Skeletal muscle tissue (tissue), 4 donors: ENCODE measurements around the gene HNRNPK. TPM values are rescaled to one million over a fixed set of nuclear protein-coding genes. Genes with fewer than 3 reads are reported as not detected.
"Not testable (repeated sequence)": the region's sequence is repeated elsewhere in the genome, so short reads cannot be mapped to it uniquely, and the experiment has no call there.

ENCODE experiments used
- H3K27ac ChIP-seq: one replicate; pipeline ENCODE4 v1.7.0; 2013; ENCODE audit warnings: mild to moderate bottlenecking, low read depth, low read length, inconsistent platforms
- H3K27me3 ChIP-seq, 3 donors: one replicate each; pipeline ENCODE4 v1.7.0; 2013; ENCODE audit warnings: low read length in 3 of 3; ENCODE audit not compliant: control insufficient read depth in 3 of 3, insufficient read depth in 3 of 3
- H3K36me3 ChIP-seq, 3 donors: one replicate each; pipeline ENCODE4 v1.7.0; 2013; ENCODE audit warnings: low read length in 3 of 3; ENCODE audit not compliant: control insufficient read depth in 3 of 3, insufficient read depth in 3 of 3
- H3K4me1 ChIP-seq, 3 donors: one replicate each; pipeline ENCODE4 v1.7.0; 2013; ENCODE audit warnings: low read length in 3 of 3, mild to moderate bottlenecking in 3 of 3; ENCODE audit not compliant: control insufficient read depth in 3 of 3, insufficient read depth in 3 of 3
- H3K4me3 ChIP-seq, 3 donors: one replicate each; pipeline ENCODE4 v1.7.0; 2013; ENCODE audit warnings: low read length in 3 of 3
- H3K9ac ChIP-seq, 3 donors: one replicate each; pipeline ENCODE4 v1.7.0; 2013; ENCODE audit warnings: low read length in 3 of 3, mild to moderate bottlenecking in 3 of 3, moderate library complexity in 2 of 3, low read depth in 1 of 3
- H3K9me3 ChIP-seq, 3 donors: one replicate each; pipeline ENCODE4 v1.7.0; 2013; ENCODE audit warnings: low read length in 3 of 3; ENCODE audit not compliant: control insufficient read depth in 3 of 3
- total RNA-seq: library from RNA; depleted of rRNA; stranded (reverse); fragments of >200 nt; gene quantifications from one replicate; pipeline ENCODE4 v1.2.3, GENCODE V29; 2014
- donor health status: Osteomylitis.

Gene HNRNPK
- total RNA-seq, 1 donor from 2014 or later, result 446 TPM

- Histone ChIP-seq H3K27ac (no peak overlapping the region), H3K27me3 (no peaks in the 10 kb centered on the region), H3K9me3 (no peaks in the 10 kb centered on the region), H3K9ac (no peak overlapping the region), H3K4me3 (no peak overlapping the region), H3K4me1 (no peaks in the 10 kb centered on the region), H3K36me3 (peaks cover 11 to 24% (median 24%) of the 10 kb centered on the region in 3 donors)
Measured at GRCh38 chr9:83965350-83966208, 14.4 kb downstream of the HNRNPK start.

DNA sequence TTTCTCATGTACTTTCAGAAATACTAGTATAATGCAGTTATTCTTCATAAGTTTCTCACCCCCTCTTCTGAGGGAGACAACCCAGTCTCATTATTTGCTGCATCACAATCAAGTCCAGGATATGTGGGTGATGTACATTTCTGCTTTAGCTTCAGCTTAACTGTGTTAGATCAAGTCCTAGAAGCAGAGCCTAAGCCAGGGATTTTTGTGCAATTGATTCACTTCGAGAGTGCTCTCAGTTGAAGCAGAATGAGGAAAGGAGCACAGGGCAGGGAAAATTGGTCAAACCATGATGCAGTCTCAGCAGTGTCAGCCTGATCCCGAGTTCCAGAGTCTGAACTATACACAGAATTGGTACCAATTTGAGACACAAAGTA lies 15.1 kb downstream of the HNRNPK start:
- Histone ChIP-seq H3K27me3 (no peaks in the 10 kb centered on the region), H3K9me3 (no peaks in the 10 kb centered on the region), H3K36me3 (peaks cover 7 to 18% (median 18%) of the 10 kb centered on the region in 3 donors), H3K4me3 (no peak overlapping the region), H3K4me1 (no peaks in the 10 kb centered on the region), H3K27ac (no peak overlapping the region), H3K9ac (no peak overlapping the region)

GRCh38 chr9:83962165-83962564 lies 17.9 kb downstream of the HNRNPK start:
- no peaks in the 10 kb centered on the region for H3K27me3 ChIP-seq
- H3K9me3 ChIP-seq, result no peaks in the 10 kb centered on the region
- peaks cover under 1 to 2% (median 2%) of the 10 kb centered on the region in 3 donors for H3K4me1 ChIP-seq
- peaks cover 0 to 7% (median 0%) of the 10 kb centered on the region in 3 donors for H3K36me3 ChIP-seq
- no peak overlapping the region for H3K9ac ChIP-seq
- no peak overlapping the region for H3K4me3 ChIP-seq
- no peak overlapping the region for H3K27ac ChIP-seq

GRCh38 chr9:83960991-83961390 lies 19.0 kb downstream of the HNRNPK start:
- Histone ChIP-seq H3K27me3 (no peaks in the 10 kb centered on the region), H3K4me3 (no peak overlapping the region), H3K9me3 (no peaks in the 10 kb centered on the region), H3K9ac (no peak overlapping the region), H3K4me1 (peaks cover 3 to 13% (median 7%) of the 10 kb centered on the region in 3 donors), H3K36me3 (no peaks in the 10 kb centered on the region), H3K27ac (no peak overlapping the region)

DNA sequence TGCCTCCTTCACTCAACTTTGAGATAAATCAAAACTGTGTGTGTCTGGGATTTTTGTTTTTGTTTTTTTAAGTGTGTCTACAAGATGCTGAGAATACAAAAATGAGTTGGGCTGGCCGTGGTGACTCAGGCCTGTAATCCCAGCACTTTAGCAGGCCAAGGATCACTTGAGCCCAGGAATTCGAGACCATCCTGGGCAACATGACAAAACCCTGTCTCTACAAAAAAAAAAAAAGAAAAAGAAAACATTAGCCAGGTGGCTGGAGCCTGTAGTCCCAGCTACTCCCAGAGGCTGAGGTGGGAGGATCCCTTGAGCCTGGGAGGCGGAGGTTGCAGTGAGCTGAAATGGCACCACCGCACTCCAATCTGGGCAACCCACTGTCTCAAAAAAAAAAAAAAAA lies 21.0 kb downstream of the HNRNPK start:
- H3K36me3 ChIP-seq, result no peaks in the 10 kb centered on the region
- H3K4me3 ChIP-seq, result no peak overlapping the region
- peaks cover 3 to 19% (median 15%) of the 10 kb centered on the region in 3 donors for H3K4me1 ChIP-seq
- H3K9ac ChIP-seq, result no peak overlapping the region
- H3K9me3 ChIP-seq, result no peaks in the 10 kb centered on the region
- H3K27ac ChIP-seq, result no peak overlapping the region
- no peaks in the 10 kb centered on the region for H3K27me3 ChIP-seq

DNA sequence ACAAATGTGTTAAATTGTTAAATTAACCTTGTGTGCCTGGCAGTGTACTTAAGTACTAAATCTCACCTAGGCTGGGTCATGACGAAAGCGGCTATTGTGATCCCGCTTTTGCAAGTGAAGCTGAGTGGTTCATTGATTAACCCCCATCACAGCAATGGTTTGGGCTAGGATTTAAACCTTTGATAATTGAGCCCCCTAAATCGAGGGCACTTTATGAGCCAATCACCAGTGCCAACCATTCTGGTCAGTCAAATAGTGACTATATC lies 22.8 kb downstream of the HNRNPK start:
- H3K27ac ChIP-seq, result peak overlapping the region; percentile 83
- H3K36me3 ChIP-seq, result peaks cover 0 to under 1% (median 0%) of the 10 kb centered on the region in 3 donors
- no peaks in the 10 kb centered on the region for H3K27me3 ChIP-seq
- H3K9ac ChIP-seq, result peak overlapping the region; percentile 92 to 96 (median 93)
- peak overlapping the region; percentile 90 to 95 (median 93) for H3K4me3 ChIP-seq
- no peaks in the 10 kb centered on the region for H3K9me3 ChIP-seq
- peaks cover 3 to 19% (median 15%) of the 10 kb centered on the region in 3 donors for H3K4me1 ChIP-seq

DNA sequence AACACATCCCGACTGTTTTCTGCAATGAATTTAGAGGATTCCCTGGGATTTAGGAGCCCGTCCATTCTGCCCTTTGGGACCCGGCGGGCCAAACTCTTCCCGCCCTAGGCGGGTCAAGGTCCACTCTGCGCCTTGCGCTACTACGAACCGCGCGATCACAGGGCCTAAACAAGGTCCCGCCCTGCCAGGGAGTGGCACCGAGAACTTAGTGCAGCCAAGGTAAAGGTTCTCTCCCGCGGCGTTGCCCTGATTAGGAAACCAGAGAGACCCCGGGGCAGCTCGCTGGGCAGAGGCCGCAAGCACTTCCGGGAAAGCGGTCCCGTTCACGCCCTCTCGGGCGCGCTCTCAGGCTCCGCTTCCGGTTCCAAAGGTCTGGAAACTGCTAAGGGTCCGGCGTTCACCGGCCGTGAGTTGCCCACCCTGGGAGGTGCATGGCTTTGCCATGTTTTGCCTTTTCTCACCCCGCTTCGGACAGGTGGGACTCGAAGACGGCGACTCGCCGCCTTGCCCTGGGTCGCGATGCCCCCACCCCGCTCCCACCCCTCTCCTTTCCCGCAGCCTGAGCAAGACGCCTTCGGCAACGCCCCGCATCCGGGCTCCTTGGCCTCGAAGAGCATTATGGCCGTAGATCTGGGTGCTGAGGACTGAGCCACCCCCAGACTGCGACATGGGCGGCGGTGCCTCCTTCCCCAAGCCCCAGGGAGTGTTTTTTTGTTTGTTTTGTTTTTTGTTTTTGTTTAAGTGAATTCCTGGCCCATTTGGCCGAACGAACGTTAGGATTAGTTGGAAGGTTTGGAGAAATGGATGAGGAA lies 23.4 kb downstream of the HNRNPK start:
- no peaks in the 10 kb centered on the region for H3K9me3 ChIP-seq
- H3K27ac ChIP-seq, result peak overlapping the region; percentile 83
- peaks cover 3 to 19% (median 15%) of the 10 kb centered on the region in 3 donors for H3K4me1 ChIP-seq
- no peaks in the 10 kb centered on the region for H3K27me3 ChIP-seq
- peak overlapping the region; percentile 92 to 96 (median 93) for H3K9ac ChIP-seq
- peaks cover 0 to 4% (median 4%) of the 10 kb centered on the region in 3 donors for H3K36me3 ChIP-seq
- peak overlapping the region; percentile 90 to 95 (median 93) for H3K4me3 ChIP-seq

GRCh38 chr9:83956086-83956435 lies 24.0 kb downstream of the HNRNPK start:
- H3K27ac ChIP-seq, result peak overlapping the region; percentile 83
- peak overlapping the region; percentile 92 to 96 (median 93) for H3K9ac ChIP-seq
- H3K27me3 ChIP-seq, result no peaks in the 10 kb centered on the region
- H3K4me1 ChIP-seq, result peaks cover 3 to 19% (median 15%) of the 10 kb centered on the region in 3 donors
- H3K4me3 ChIP-seq, result peak overlapping the region; percentile 90 to 95 (median 93)
- H3K9me3 ChIP-seq, result no peaks in the 10 kb centered on the region
- H3K36me3 ChIP-seq, result peaks cover 0 to 4% (median 4%) of the 10 kb centered on the region in 3 donors

DNA sequence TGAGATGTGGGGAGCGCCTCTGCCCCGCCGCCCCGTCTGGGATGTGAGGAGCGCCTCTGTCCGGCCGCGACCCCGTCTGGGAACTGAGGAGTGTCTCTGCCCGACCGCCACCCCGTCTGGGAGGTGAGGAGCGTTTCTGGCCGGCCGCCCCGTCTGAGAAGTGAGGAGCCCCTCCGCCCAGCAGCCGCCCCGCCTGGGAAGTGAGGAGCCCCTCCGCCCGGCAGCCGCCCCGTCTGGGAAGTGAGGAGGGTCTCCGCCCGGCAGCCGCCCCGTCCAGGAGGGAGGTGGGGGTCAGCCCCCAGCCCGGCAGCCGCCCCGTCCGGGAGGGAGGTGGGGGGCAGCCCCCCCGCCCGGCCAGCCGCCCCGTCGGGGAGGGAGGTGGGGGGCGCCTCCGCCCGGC lies 31.9 kb downstream of the HNRNPK start:
- H3K9ac ChIP-seq, H3K27me3 ChIP-seq, H3K27ac ChIP-seq, H3K4me1 ChIP-seq, H3K9me3 ChIP-seq, H3K4me3 ChIP-seq: not testable (repeated sequence)
- peaks cover 3 to 15% (median 10%) of the 10 kb centered on the region in 3 donors for H3K36me3 ChIP-seq
